Pancreas (tissue), 10 donors: Measurements from ENCODE around the gene STK32A. TPM values are rescaled to one million over a fixed set of nuclear protein-coding genes. Genes with fewer than 3 reads are reported as not detected.

Experiments used
- ATAC-seq, 4 donors: fragments of 200-7000 bp; cut with Tn5 transposase; one replicate each; pipeline versions ENCODE4 v1.8.0 to v1.9.1; 2020; ENCODE audit warnings: mild to moderate bottlenecking in 4 of 4, moderate library complexity in 4 of 4
- DNase-seq, 6 donors: peaks; one replicate each; pipeline ENCODE4 v3.0.0-alpha.2; 2020
- FAIRE-seq: peaks from 2 replicates; lab custom pipeline; 2012; peaks lifted over from hg19 to GRCh38; lab: Jason Lieb, UNC
- H3K27ac ChIP-seq, 4 donors: fragments of 200-600 bp; sonication (generic); 1 replicate in 3 of 4; 2 replicates in 1 of 4; pipeline versions ENCODE4 v1.5.0 to v1.8.0; 2020
- H3K27me3 ChIP-seq, 4 donors: fragments of 200-600 bp; one replicate each; pipeline ENCODE4 v1.8.0; 2021
- H3K36me3 ChIP-seq, 3 donors: fragments of 200-600 bp; sonication (generic) in 1 of 3; one replicate each; pipeline versions ENCODE4 v1.5.0 to v1.8.0; 2020 to 2021
- H3K4me1 ChIP-seq, 3 donors: fragments of 200-600 bp; one replicate each; pipeline ENCODE4 v1.8.0; 2021
- H3K4me3 ChIP-seq, 4 donors: fragments of 200-600 bp; sonication (generic) in 2 of 4; one replicate each; pipeline versions ENCODE4 v1.5.0 to v1.8.0; 2020 to 2021
- H3K9me3 ChIP-seq, 4 donors: fragments of 200-600 bp; one replicate each; pipeline ENCODE4 v1.8.0; 2021
- CTCF ChIP-seq, 4 donors: fragments of 200-600 bp; sonication (generic) in 3 of 4; IDR thresholded peaks; one replicate each; pipeline versions ENCODE4 v1.5.0 to v1.8.0; 2021; ENCODE audit warnings: antibody characterized with exemption in 4 of 4
- WGBS, 2 donors: extraction: QIAGEN DNeasy Blood & Tissue Kit; methylation state at CpG; one replicate each; pipeline ENCODE4 v1.1.7; 2013; 5-methylcytosine and 5-hydroxymethylcytosine counted together
- intact Hi-C, 3 donors: fragments of 100-400 bp; cut with DNase I; formaldehyde crosslinking; loops; one replicate each; pipeline versions ENCODE4 v1.11.1 to v1.14.2; 2022
- polyA plus RNA-seq, 2 donors: library from polyadenylated mRNA; stranded (reverse); fragments of 200-250 nt; gene quantifications; one replicate each; pipeline ENCODE4 v1.2.3, GENCODE V29; 2013
- total RNA-seq, 6 donors: library from RNA; stranded (reverse); fragmentation: NEBNext Ultra II Directional in 4 of 6; extraction: Animal tissue kit (Norgen Biotek cat#: 25700) in 4 of 6; gene quantifications; one replicate each; pipeline versions ENCODE4 v1.2.1 to v1.2.4, GENCODE V29; 2021 to 2023
- donor health status: healthy with polysubstance abuse.
- donor health status: DM: no; HTN: no; CAD: no; lungs with moderate emphysema.
- donor health status: DM: no; HTN: no; CAD: no.
- donor health status: control.
- donor health status: control.
- donor health status: Bipolar disorder and iron deficiency.
- donor health status: DM: yes; HTN: yes; CAD: no.
- donor health status: DM: no; HTN: no; CAD: no.
- donor health status: DM: no; HTN: no; CAD: no.
- donor health status: DM: yes; HTN: yes; CAD: no.

Gene STK32A
- total and polyA plus RNA-seq, 8 donors = 1.7 to 5.6 (median 3.2) TPM

- no peak overlapping the region for H3K27ac ChIP-seq
- no peak for FAIRE-seq
- H3K9me3 ChIP-seq = no peaks in the 10 kb centered on the region
- TF ChIP-seq CTCF (IDR thresholded peaks at IDR 0.05) = no peak
- H3K36me3 ChIP-seq = no peaks in the 10 kb centered on the region
- no peaks in the 10 kb centered on the region for H3K27me3 ChIP-seq
- ATAC-seq = no peak
- H3K4me3 ChIP-seq = no peak overlapping the region
- DNase-seq = no peak
- WGBS, 2 donors = 88 to 90% methylated on average over 5 of the region's 5 CpGs
- no peaks in the 10 kb centered on the region for H3K4me1 ChIP-seq
- intact Hi-C loops = no loop called here
These were observed 111.3 kb downstream of the STK32A start for GRCh38 chr5:147346006-147346561.

GRCh38 chr5:147348046-147348445, 113.2 kb downstream of the STK32A start:
- no peak for TF ChIP-seq CTCF (IDR thresholded peaks at IDR 0.05)
- FAIRE-seq = no peak
- WGBS, 2 donors = 92 to 94% methylated on average over 2 of the region's 2 CpGs
- no peaks in the 10 kb centered on the region for H3K27me3 ChIP-seq
- H3K4me1 ChIP-seq = no peaks in the 10 kb centered on the region
- no peak for DNase-seq
- ATAC-seq = no peak
- H3K27ac ChIP-seq = no peak overlapping the region
- intact Hi-C loops = no loop called here
- H3K36me3 ChIP-seq = no peaks in the 10 kb centered on the region
- no peak overlapping the region for H3K4me3 ChIP-seq
- no peaks in the 10 kb centered on the region for H3K9me3 ChIP-seq

GRCh38 chr5:147348451-147348850, 113.6 kb downstream of the STK32A start:
- TF ChIP-seq CTCF (IDR thresholded peaks at IDR 0.05) = no peak
- FAIRE-seq (no peak), ATAC-seq (no peak), DNase-seq (no peak)
- intact Hi-C loops = no loop called here
- Histone ChIP-seq H3K9me3 (no peaks in the 10 kb centered on the region), H3K4me3 (no peak overlapping the region), H3K4me1 (no peaks in the 10 kb centered on the region), H3K36me3 (no peaks in the 10 kb centered on the region), H3K27me3 (no peaks in the 10 kb centered on the region), H3K27ac (no peak overlapping the region)
- WGBS, 2 donors = 91 to 93% methylated on average over 5 of the region's 5 CpGs

GRCh38 chr5:147349241-147349640, 114.4 kb downstream of the STK32A start:
- ATAC-seq (no peak), DNase-seq (no peak), FAIRE-seq (no peak)
- 80 to 97% methylated on average over 2 of the region's 2 CpGs for WGBS, 2 donors
- Histone ChIP-seq H3K27me3 (no peaks in the 10 kb centered on the region), H3K27ac (no peak overlapping the region), H3K36me3 (no peaks in the 10 kb centered on the region), H3K9me3 (no peaks in the 10 kb centered on the region), H3K4me3 (no peak overlapping the region), H3K4me1 (no peaks in the 10 kb centered on the region)
- intact Hi-C loops = no loop called here
- no peak for TF ChIP-seq CTCF (IDR thresholded peaks at IDR 0.05)

GRCh38 chr5:147359101-147359500, 124.3 kb downstream of the STK32A start:
- WGBS, 2 donors = 53 to 65% methylated on average over 1 of the region's 1 CpG
- Histone ChIP-seq H3K4me3 (no peak overlapping the region), H3K9me3 (no peaks in the 10 kb centered on the region), H3K27me3 (no peaks in the 10 kb centered on the region), H3K4me1 (peaks cover 0 to 8% (median 0%) of the 10 kb centered on the region in 3 donors), H3K27ac (no peak overlapping the region), H3K36me3 (no peaks in the 10 kb centered on the region)
- DNase-seq = no peak
- no peak for TF ChIP-seq CTCF (IDR thresholded peaks at IDR 0.05)
- intact Hi-C loops = no loop called here
- no peak for ATAC-seq
- no peak for FAIRE-seq
